ENCODE measurements around the gene IRAK1.

Gene IRAK1

GRCh38 chrX:153972368-153973126 is 47.2 kb downstream of the IRAK1 start, which contains the start of gene TMEM187:
TSS of gene TMEM187 (plus strand) at chrX:153972754. CDS start at chrX:153982063, 9,309 bp downstream.
- peak within 1 kb of the TSS; percentile 99 for H3K27ac Mint-ChIP-seq
- H3K27me3 Mint-ChIP-seq, result no peaks in the 10 kb centered on the region
- intact Hi-C loops (cut with micrococcal nuclease), result loop anchor here (5.0 kb wide), 1 partner anchor 40 kb away; no protein-coding TSS in a partner anchor
- H3K36me3 Mint-ChIP-seq (ENCODE audit: low read depth), result peaks cover 29% of the 10 kb centered on the region
- H3K9me3 Mint-ChIP-seq, result no peaks in the 10 kb centered on the region
- H3K4me1 Mint-ChIP-seq (ENCODE audit: low read depth), result peaks cover 41% of the 10 kb centered on the region
- peak within 1 kb of the TSS; percentile 100 for H3K4me3 Mint-ChIP-seq

- Mint-ChIP-seq H3K4me3 (peak within 1 kb of the TSS; percentile 100), H3K27ac (peak within 1 kb of the TSS; percentile 99), H3K9me3 (no peaks in the 10 kb centered on the region), H3K27me3 (no peaks in the 10 kb centered on the region), H3K4me1 (ENCODE audit: low read depth) (peaks cover 49% of the 10 kb centered on the region), H3K36me3 (ENCODE audit: low read depth) (peaks cover 35% of the 10 kb centered on the region)
- intact Hi-C loops (cut with micrococcal nuclease), result loop anchor here (5.0 kb wide), 1 partner anchor 41 kb away; no protein-coding TSS in a partner anchor
Measured at GRCh38 chrX:153971450-153972367, 48.0 kb downstream of the IRAK1 start, which contains the start of gene HCFC1. TSS of gene HCFC1 (minus strand) at chrX:153971818. CDS start at chrX:153970840, 978 bp downstream.

GRCh38 chrX:153971124-153971449 is 48.6 kb downstream of the IRAK1 start:
- Mint-ChIP-seq H3K27me3 (no peaks in the 10 kb centered on the region), H3K4me1 (ENCODE audit: low read depth) (peaks cover 55% of the 10 kb centered on the region), H3K9me3 (no peaks in the 10 kb centered on the region), H3K4me3 (peak overlapping the region; percentile 100), H3K27ac (peak overlapping the region; percentile 99), H3K36me3 (ENCODE audit: low read depth) (peaks cover 40% of the 10 kb centered on the region)
- intact Hi-C loops (cut with micrococcal nuclease), result loop anchor here (5.0 kb wide), 1 partner anchor 41 kb away; no protein-coding TSS in a partner anchor

- peaks cover 45% of the 10 kb centered on the region for H3K36me3 Mint-ChIP-seq (ENCODE audit: low read depth)
- peak overlapping the region; percentile 100 for H3K4me3 Mint-ChIP-seq
- intact Hi-C loops (cut with micrococcal nuclease), result loop anchor here (5.0 kb wide), 1 partner anchor 42 kb away; no protein-coding TSS in a partner anchor
- H3K27me3 Mint-ChIP-seq, result no peaks in the 10 kb centered on the region
- peak overlapping the region; percentile 99 for H3K27ac Mint-ChIP-seq
- peaks cover 58% of the 10 kb centered on the region for H3K4me1 Mint-ChIP-seq (ENCODE audit: low read depth)
- H3K9me3 Mint-ChIP-seq, result no peaks in the 10 kb centered on the region
Measured at GRCh38 chrX:153970357-153971123, 49.2 kb downstream of the IRAK1 start.

- Mint-ChIP-seq H3K27me3 (no peaks in the 10 kb centered on the region), H3K36me3 (ENCODE audit: low read depth) (peaks cover 51% of the 10 kb centered on the region), H3K27ac (peak overlapping the region; percentile 99), H3K9me3 (no peaks in the 10 kb centered on the region), H3K4me1 (ENCODE audit: low read depth) (peaks cover 57% of the 10 kb centered on the region), H3K4me3 (peak overlapping the region; percentile 100)
- intact Hi-C loops (cut with micrococcal nuclease), result loop anchor here (5.0 kb wide), 1 partner anchor 42 kb away; no protein-coding TSS in a partner anchor
Measured at GRCh38 chrX:153969904-153970356, 49.8 kb downstream of the IRAK1 start.

- Mint-ChIP-seq H3K27me3 (no peaks in the 10 kb centered on the region), H3K9me3 (no peaks in the 10 kb centered on the region), H3K36me3 (ENCODE audit: low read depth) (peaks cover 57% of the 10 kb centered on the region), H3K4me3 (peak overlapping the region; percentile 100), H3K4me1 (ENCODE audit: low read depth) (peaks cover 50% of the 10 kb centered on the region), H3K27ac (peak overlapping the region; percentile 99)
- intact Hi-C loops (cut with micrococcal nuclease), result no loop called here
Measured at GRCh38 chrX:153969125-153969903, 50.4 kb downstream of the IRAK1 start.

GRCh38 chrX:153968754-153969124 is 51.0 kb downstream of the IRAK1 start:
- H3K9me3 Mint-ChIP-seq, result no peaks in the 10 kb centered on the region
- H3K27ac Mint-ChIP-seq, result no peak overlapping the region
- H3K4me3 Mint-ChIP-seq, result peak overlapping the region; percentile 100
- H3K4me1 Mint-ChIP-seq (ENCODE audit: low read depth), result peaks cover 45% of the 10 kb centered on the region
- H3K27me3 Mint-ChIP-seq, result no peaks in the 10 kb centered on the region
- peaks cover 63% of the 10 kb centered on the region for H3K36me3 Mint-ChIP-seq (ENCODE audit: low read depth)
- intact Hi-C loops (cut with micrococcal nuclease), result no loop called here

GRCh38 chrX:153968255-153968654 is 51.4 kb downstream of the IRAK1 start:
- H3K4me1 Mint-ChIP-seq (ENCODE audit: low read depth), result peaks cover 40% of the 10 kb centered on the region
- intact Hi-C loops (cut with micrococcal nuclease), result no loop called here

GRCh38 chrX:153967536-153968224 is 52.0 kb downstream of the IRAK1 start:
- Mint-ChIP-seq H3K27ac (peak overlapping the region; percentile 84), H3K9me3 (no peaks in the 10 kb centered on the region), H3K27me3 (no peaks in the 10 kb centered on the region), H3K4me1 (ENCODE audit: low read depth) (peaks cover 38% of the 10 kb centered on the region), H3K36me3 (ENCODE audit: low read depth) (peaks cover 74% of the 10 kb centered on the region), H3K4me3 (peak overlapping the region; percentile 71)
- intact Hi-C loops (cut with micrococcal nuclease), result no loop called here

More at GRCh38 chrX:153968255-153968654, 51.4 kb downstream of the IRAK1 start:
- H3K27me3 Mint-ChIP-seq, result no peaks in the 10 kb centered on the region
- H3K27ac Mint-ChIP-seq, result peak overlapping the region; percentile 84
- H3K9me3 Mint-ChIP-seq, result no peaks in the 10 kb centered on the region
- peaks cover 68% of the 10 kb centered on the region for H3K36me3 Mint-ChIP-seq (ENCODE audit: low read depth)
- H3K4me3 Mint-ChIP-seq, result peak overlapping the region; percentile 71

GRCh38 chrX:153966841-153967535 is 52.7 kb downstream of the IRAK1 start:
- H3K27me3 Mint-ChIP-seq, result no peaks in the 10 kb centered on the region
- no peaks in the 10 kb centered on the region for H3K9me3 Mint-ChIP-seq
- H3K27ac Mint-ChIP-seq, result peak overlapping the region; percentile 84
- H3K36me3 Mint-ChIP-seq (ENCODE audit: low read depth), result peaks cover 81% of the 10 kb centered on the region
- intact Hi-C loops (cut with micrococcal nuclease), result no loop called here
- peaks cover 38% of the 10 kb centered on the region for H3K4me1 Mint-ChIP-seq (ENCODE audit: low read depth)
- H3K4me3 Mint-ChIP-seq, result peak overlapping the region; percentile 71

GRCh38 chrX:153966283-153966688 is 53.4 kb downstream of the IRAK1 start:
- H3K27me3 Mint-ChIP-seq, result no peaks in the 10 kb centered on the region
- peak overlapping the region; percentile 35 for H3K27ac Mint-ChIP-seq
- no peak overlapping the region for H3K4me3 Mint-ChIP-seq
- H3K4me1 Mint-ChIP-seq (ENCODE audit: low read depth), result peaks cover 38% of the 10 kb centered on the region
- peaks cover 82% of the 10 kb centered on the region for H3K36me3 Mint-ChIP-seq (ENCODE audit: low read depth)
- no peaks in the 10 kb centered on the region for H3K9me3 Mint-ChIP-seq
- intact Hi-C loops (cut with micrococcal nuclease), result no loop called here

GRCh38 chrX:153965406-153965805 is 54.3 kb downstream of the IRAK1 start:
- no peak overlapping the region for H3K4me3 Mint-ChIP-seq
- peaks cover 38% of the 10 kb centered on the region for H3K4me1 Mint-ChIP-seq (ENCODE audit: low read depth)
- no peaks in the 10 kb centered on the region for H3K9me3 Mint-ChIP-seq
- peaks cover 82% of the 10 kb centered on the region for H3K36me3 Mint-ChIP-seq (ENCODE audit: low read depth)
- no peaks in the 10 kb centered on the region for H3K27me3 Mint-ChIP-seq
- intact Hi-C loops (cut with micrococcal nuclease), result no loop called here
- no peak overlapping the region for H3K27ac Mint-ChIP-seq

Measured in dendritic cell treated with granulocyte-macrophage colony-stimulating factor and Interleukin-4, amounts not matched to agents 40 ng/mL and 50 ng/mL, for 4 days (primary cell).